ENCODE data around the gene TEX19. TPM values are rescaled to one million over a fixed set of nuclear protein-coding genes. Genes with fewer than 3 reads are reported as not detected.
"Not testable (repeated sequence)": the region's sequence is repeated elsewhere in the genome, so short reads cannot be mapped to it uniquely, and the experiment has no call there.

TEX19 gene
- polyA plus RNA-seq, 4 donors = not detected

DNA sequence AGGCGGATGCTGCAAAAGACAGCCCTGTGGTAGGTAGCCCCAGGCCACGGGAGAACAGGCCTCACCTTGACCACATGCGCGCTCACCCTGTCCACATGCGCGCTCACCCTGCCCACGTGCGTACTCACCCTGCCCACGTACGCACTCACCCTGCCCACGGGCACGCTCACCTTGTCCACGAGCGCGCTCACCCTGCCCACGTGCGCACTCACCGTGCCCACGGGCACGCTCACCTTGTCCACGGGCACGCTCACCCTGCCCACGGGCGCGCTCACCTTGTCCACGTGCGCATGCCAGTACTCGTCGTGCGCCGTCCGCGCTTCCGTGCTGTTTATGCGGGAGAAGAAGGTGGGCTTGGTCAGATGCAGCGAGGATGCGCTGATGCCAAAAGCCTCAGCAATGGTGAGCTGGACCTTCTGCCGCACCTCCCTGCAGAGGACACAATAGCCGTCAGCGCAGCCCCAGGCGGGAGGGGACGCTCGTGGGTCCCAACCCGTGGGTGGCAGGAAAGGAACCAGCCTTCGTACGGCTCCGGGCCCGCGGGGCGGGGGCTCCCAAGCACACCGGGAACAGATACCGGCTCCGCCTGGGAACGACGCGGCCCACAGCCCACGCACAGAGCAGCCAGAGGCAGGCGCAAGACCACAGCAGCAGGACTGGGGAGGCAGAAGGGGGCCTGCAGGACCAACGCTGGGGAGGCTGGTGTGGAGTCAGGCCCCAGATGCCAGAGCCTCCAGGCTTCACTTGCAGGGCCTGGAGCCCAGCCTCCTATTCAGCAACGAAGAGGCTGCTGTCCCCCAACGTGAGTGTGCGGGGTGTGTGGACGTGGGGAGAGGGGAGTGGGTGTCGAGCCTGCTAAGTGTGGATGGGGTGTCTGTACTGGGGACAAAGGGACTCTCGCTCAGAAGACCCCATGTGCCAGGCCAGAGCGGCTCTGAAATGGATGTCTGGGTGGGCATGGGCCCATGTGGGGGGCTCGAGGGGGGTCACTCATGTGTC lies 44.9 kb downstream of the TEX19 start:
- no peak for DNase-seq (ENCODE audit: low read depth in 4 of 4, low spot score in 2 of 4)

- DNase-seq (ENCODE audit: low read depth in 4 of 4, low spot score in 2 of 4) = no peak
Measured at GRCh38 chr17:82405051-82405450, 46.0 kb downstream of the TEX19 start.

GRCh38 chr17:82406131-82406671 lies 47.2 kb downstream of the TEX19 start:
- DNase-seq (ENCODE audit: low read depth in 4 of 4, low spot score in 2 of 4) = no peak

GRCh38 chr17:82407255-82407654 lies 48.2 kb downstream of the TEX19 start:
- DNase-seq (ENCODE audit: low read depth in 4 of 4, low spot score in 2 of 4) = no peak

- DNase-seq (ENCODE audit: low read depth in 4 of 4, low spot score in 2 of 4) = no peak
Measured at GRCh38 chr17:82408288-82408937, 49.4 kb downstream of the TEX19 start.

- DNase-seq (ENCODE audit: low read depth in 4 of 4, low spot score in 2 of 4) = no peak
Measured at GRCh38 chr17:82408938-82409318, 49.9 kb downstream of the TEX19 start.

DNA sequence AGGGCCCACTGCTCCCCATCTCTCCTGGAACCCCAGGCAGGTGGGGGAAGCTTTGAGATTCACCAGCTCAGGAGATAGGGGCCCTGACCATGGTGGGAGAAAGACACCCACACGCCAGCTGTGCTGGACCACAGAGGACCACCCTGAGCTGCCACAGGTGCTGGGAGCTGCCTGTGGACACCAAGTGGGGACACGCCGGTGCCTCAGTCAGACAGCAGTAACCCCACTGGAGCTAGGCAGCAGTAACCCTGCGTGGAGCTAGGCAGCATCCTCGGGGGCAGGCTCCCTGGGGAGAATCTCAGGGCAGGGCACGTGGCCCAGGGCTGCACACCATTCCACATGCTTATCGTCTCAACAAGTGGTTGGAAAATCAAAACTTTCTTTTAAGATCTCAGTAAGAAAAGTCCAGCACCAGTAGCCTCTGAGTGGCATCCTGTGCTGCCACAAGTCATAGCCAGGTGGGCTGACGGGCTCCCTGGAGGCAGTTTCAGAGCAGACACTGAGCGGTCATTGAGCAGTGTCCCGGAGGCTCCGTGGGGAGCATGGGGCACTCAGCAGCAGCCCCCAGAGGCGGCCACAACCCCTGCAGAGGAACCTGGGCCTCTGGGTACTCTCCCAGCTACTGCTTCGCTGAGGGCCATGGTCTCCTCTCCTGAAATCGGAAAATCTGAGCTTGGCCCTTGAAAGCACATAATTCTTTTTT lies 51.1 kb downstream of the TEX19 start:
- DNase-seq (ENCODE audit: low read depth in 4 of 4, low spot score in 2 of 4) = no peak

GRCh38 chr17:82411396-82412053 lies 52.5 kb downstream of the TEX19 start:
- DNase-seq (ENCODE audit: low read depth in 4 of 4, low spot score in 2 of 4) = no peak

DNA sequence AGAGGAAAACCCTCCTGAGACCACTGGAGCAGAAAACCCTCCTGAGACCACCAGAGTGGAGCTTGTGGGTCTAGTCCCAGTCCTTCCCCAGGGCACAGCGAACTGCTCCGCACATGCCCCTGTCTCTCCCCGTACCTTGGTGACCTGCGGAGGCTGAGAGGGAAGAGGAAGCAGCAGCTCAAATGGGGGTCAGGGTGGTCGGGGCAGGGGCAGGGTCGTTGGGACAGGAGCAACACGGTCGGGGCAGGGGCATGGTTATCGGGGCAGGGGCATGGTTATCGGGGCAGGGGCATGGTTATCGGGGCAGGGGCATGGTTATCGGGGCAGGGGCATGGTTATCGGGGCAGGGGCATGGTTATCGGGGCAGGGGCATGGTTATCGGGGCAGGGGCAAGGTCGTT lies 53.0 kb downstream of the TEX19 start:
- DNase-seq (ENCODE audit: low read depth in 4 of 4, low spot score in 2 of 4) = not testable (repeated sequence)

- DNase-seq (ENCODE audit: low read depth in 4 of 4, low spot score in 2 of 4) = no peak
Measured at GRCh38 chr17:82412535-82413520, 53.8 kb downstream of the TEX19 start.

Other genes starting within 250 kb of the TEX19 start
- 10 to 100 TPM; 29.8 to 93.3 (median 62.1) TPM for gene CCDC57, start 146.4 kb upstream of the TEX19 start, polyA plus RNA-seq (ENCODE audit: insufficient read length in 4 of 4)
- gene SLC16A3, start 130.2 kb upstream of the TEX19 start, polyA plus RNA-seq (ENCODE audit: insufficient read length in 4 of 4) = 10 to 100 TPM in 3 of 4 donors, 1 to 10 TPM in 1; 8.4 to 18.8 (median 11.5) TPM
- gene CSNK1D, start 85.5 kb upstream of the TEX19 start, polyA plus RNA-seq (ENCODE audit: insufficient read length in 4 of 4) = 100 to 1,000 TPM; 103 to 141 (median 126) TPM
- gene CD7, start 41.6 kb upstream of the TEX19 start, polyA plus RNA-seq (ENCODE audit: insufficient read length in 4 of 4) = under 1 TPM; 0.17 to 0.65 (median 0.37) TPM
- gene SECTM1, start 25.5 kb upstream of the TEX19 start, polyA plus RNA-seq (ENCODE audit: insufficient read length in 4 of 4) = 1 to 10 TPM; 1.2 to 3.4 (median 1.6) TPM
- 1 to 10 TPM in 1 of 4 donors, under 1 TPM in 3; 0.49 to 1.1 (median 0.67) TPM for gene UTS2R, start 12.5 kb downstream of the TEX19 start, polyA plus RNA-seq (ENCODE audit: insufficient read length in 4 of 4)
- gene HEXD, start 59.1 kb downstream of the TEX19 start, polyA plus RNA-seq (ENCODE audit: insufficient read length in 4 of 4) = 10 to 100 TPM; 31.8 to 62.4 (median 42.6) TPM
- gene OGFOD3, start 59.3 kb downstream of the TEX19 start, polyA plus RNA-seq (ENCODE audit: insufficient read length in 4 of 4) = 10 to 100 TPM; 25.0 to 28.6 (median 26.5) TPM
- gene CYBC1, start 91.5 kb downstream of the TEX19 start, polyA plus RNA-seq (ENCODE audit: insufficient read length in 4 of 4) = 10 to 100 TPM; 47.8 to 57.9 (median 56.8) TPM
- gene NARF, start 99.5 kb downstream of the TEX19 start, polyA plus RNA-seq (ENCODE audit: insufficient read length in 4 of 4) = 10 to 100 TPM; 74.7 to 94.5 (median 81.4) TPM
- 10 to 100 TPM; 34.7 to 48.6 (median 42.8) TPM for gene FOXK2, start 160.5 kb downstream of the TEX19 start, polyA plus RNA-seq (ENCODE audit: insufficient read length in 4 of 4)